ENCODE data around the gene ANHX.
A peak's percentile ranks its signal among the peaks of the same experiment; 100 is the strongest.

ANHX gene

DNA sequence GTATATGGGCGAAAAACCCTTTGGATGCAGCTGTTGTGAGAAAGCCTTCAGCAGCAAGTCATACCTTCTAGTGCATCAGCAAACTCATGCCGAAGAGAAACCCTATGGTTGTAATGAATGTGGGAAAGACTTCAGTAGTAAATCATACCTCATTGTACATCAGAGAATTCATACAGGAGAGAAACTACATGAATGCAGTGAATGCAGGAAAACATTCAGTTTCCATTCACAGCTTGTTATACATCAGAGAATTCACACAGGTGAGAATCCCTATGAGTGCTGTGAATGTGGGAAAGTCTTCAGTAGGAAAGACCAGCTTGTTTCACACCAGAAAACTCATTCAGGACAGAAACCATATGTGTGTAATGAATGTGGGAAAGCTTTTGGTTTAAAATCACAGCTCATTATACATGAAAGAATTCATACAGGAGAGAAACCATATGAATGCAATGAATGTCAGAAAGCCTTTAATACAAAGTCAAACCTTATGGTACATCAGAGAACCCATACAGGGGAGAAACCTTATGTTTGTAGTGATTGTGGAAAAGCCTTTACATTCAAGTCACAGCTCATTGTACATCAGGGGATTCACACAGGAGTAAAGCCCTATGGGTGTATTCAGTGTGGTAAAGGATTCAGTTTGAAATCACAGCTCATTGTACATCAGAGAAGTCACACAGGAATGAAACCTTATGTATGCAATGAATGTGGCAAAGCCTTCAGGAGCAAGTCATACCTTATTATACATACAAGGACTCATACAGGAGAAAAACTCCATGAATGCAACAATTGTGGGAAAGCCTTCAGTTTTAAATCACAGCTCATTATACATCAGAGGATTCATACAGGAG is 33.0 kb downstream of the ANHX start:
- DNase-seq, result no peak

- DNase-seq, result no peak
Measured at GRCh38 chr12:133201888-133202287, 33.8 kb downstream of the ANHX start.

GRCh38 chr12:133192847-133193246 is 42.8 kb downstream of the ANHX start:
- no peak for DNase-seq

GRCh38 chr12:133190176-133190575 is 45.5 kb downstream of the ANHX start:
- DNase-seq, result no peak

GRCh38 chr12:133181238-133181959 is 54.3 kb downstream of the ANHX start, which contains the start of gene ZNF268:
ZNF268 (plus strand) TSS chr12:133181495; CDS start chr12:133181998, 503 bp downstream.
- DNase-seq, result peak; percentile 94

- DNase-seq, result no peak
Measured at GRCh38 chr12:133180669-133181068, 55.0 kb downstream of the ANHX start.

DNA sequence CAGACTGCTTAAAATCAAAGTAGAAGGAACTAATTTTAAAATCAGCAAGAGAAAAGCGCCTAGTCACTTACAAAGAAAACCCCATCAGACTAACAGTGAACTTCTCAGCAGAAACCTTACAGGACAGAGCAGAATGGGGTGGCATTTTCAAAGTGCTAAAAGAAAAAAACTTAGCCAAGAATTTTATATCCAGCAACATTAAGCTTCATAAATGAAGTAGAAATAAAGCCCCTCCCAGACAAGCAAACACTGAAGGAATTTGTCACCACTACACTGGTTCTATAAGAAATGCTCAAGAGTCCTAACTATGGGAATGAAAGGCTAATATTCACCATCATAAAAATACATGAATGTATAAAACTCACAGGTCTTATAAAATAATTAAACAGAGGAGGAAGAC is 60.8 kb downstream of the ANHX start:
- DNase-seq, result no peak

- no peak for DNase-seq
Measured at GRCh38 chr12:133172491-133172890, 63.2 kb downstream of the ANHX start.
